Vagina (tissue), 2 donors: ENCODE results near the gene MCOLN1. TPM values are rescaled to one million over a fixed set of nuclear protein-coding genes. Genes with fewer than 3 reads are reported as not detected.
A peak's percentile ranks its signal among the peaks of the same experiment; 100 is the strongest.

Source experiments
- DNase-seq, 2 donors: peaks; one replicate each; pipeline ENCODE4 v3.0.0-alpha.2; 2017; ENCODE audit errors: extremely low spot score in 2 of 2
- H3K27ac ChIP-seq: fragments of 200-600 bp; sonication (generic); one replicate; pipeline ENCODE4 v1.5.1; 2019
- H3K27me3 ChIP-seq: fragments of 200-600 bp; sonication (generic); one replicate; pipeline ENCODE4 v1.5.1; 2019
- H3K36me3 ChIP-seq, 2 donors: fragments of 200-600 bp; sonication (generic); one replicate each; pipeline ENCODE4 v1.5.1; 2017 to 2019
- H3K4me1 ChIP-seq: fragments of 200-600 bp; sonication (generic); one replicate; pipeline ENCODE4 v1.5.1; 2019
- H3K4me3 ChIP-seq, 2 donors: fragments of 200-600 bp; sonication (generic); 1 replicate in 1 of 2; 2 replicates in 1 of 2; pipeline ENCODE4 v1.5.1; 2016 to 2019
- H3K9me3 ChIP-seq: fragments of 200-600 bp; sonication (generic); one replicate; pipeline ENCODE4 v1.5.1; 2019
- POLR2A ChIP-seq, 2 donors: fragments of 450-650 bp; IDR thresholded peaks; one replicate each; pipeline ENCODE4 v1.6.1; 2017; ENCODE audit warnings: antibody characterized with exemption in 2 of 2, mild to moderate bottlenecking in 2 of 2, moderate library complexity in 2 of 2
- POLR2AphosphoS5 ChIP-seq, 2 donors: sonication (generic); formaldehyde crosslinking; IDR thresholded peaks; one replicate each; pipeline ENCODE4 v1.9.0; 2017; ENCODE audit warnings: antibody characterized with exemption in 2 of 2, mild to moderate bottlenecking in 2 of 2, low read depth in 1 of 2; ENCODE audit not compliant: insufficient read depth in 1 of 2
- intact Hi-C: fragments of 100-400 bp; cut with DNase I; formaldehyde crosslinking; loops from one replicate; pipeline ENCODE4 v1.15.1; 2023
- total RNA-seq: library from RNA; depleted of rRNA; stranded (reverse); fragments of >200 nt; gene quantifications from one replicate; pipeline ENCODE4 v1.2.3, GENCODE V29; 2016
- TF ChIP-seq, protein P1 (sequence below), 3 experiments: fragments of 450-650 bp in 2 of 3; fragments of 200-600 bp in 1 of 3; sonication (generic) in 1 of 3; IDR thresholded peaks; one replicate each; pipeline ENCODE4 v1.5.1; 2017 to 2019; ENCODE audit warnings: antibody characterized with exemption in 3 of 3, mild to moderate bottlenecking in 2 of 3, moderate library complexity in 2 of 3

The MCOLN1 gene
- total RNA-seq, 1 donor from 2014 or later, result 20.4 TPM

GRCh38 chr19:7533281-7533885 is 11.0 kb downstream of the MCOLN1 start:
- H3K9me3 ChIP-seq, result no peaks in the 10 kb centered on the region
- peak overlapping the region; percentile 74 to 96 for H3K4me3 ChIP-seq
- intact Hi-C loops, result no loop called here
- H3K4me1 ChIP-seq, result peaks cover 19% of the 10 kb centered on the region
- TF ChIP-seq POLR2AphosphoS5 (IDR thresholded peaks at IDR 0.05; ENCODE audit: insufficient read depth in 1 of 2, low read depth in 1 of 2), result no peak
- TF ChIP-seq, protein P1, sequence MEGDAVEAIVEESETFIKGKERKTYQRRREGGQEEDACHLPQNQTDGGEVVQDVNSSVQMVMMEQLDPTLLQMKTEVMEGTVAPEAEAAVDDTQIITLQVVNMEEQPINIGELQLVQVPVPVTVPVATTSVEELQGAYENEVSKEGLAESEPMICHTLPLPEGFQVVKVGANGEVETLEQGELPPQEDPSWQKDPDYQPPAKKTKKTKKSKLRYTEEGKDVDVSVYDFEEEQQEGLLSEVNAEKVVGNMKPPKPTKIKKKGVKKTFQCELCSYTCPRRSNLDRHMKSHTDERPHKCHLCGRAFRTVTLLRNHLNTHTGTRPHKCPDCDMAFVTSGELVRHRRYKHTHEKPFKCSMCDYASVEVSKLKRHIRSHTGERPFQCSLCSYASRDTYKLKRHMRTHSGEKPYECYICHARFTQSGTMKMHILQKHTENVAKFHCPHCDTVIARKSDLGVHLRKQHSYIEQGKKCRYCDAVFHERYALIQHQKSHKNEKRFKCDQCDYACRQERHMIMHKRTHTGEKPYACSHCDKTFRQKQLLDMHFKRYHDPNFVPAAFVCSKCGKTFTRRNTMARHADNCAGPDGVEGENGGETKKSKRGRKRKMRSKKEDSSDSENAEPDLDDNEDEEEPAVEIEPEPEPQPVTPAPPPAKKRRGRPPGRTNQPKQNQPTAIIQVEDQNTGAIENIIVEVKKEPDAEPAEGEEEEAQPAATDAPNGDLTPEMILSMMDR (IDR thresholded peaks at IDR 0.05), result no peak
- TF ChIP-seq POLR2A (IDR thresholded peaks at IDR 0.05), result no peak
- peak overlapping the region; percentile 92 for H3K27ac ChIP-seq
- H3K27me3 ChIP-seq, result no peaks in the 10 kb centered on the region
- DNase-seq, result no peak
- peaks cover 0 to 38% of the 10 kb centered on the region in 2 donors for H3K36me3 ChIP-seq

DNA sequence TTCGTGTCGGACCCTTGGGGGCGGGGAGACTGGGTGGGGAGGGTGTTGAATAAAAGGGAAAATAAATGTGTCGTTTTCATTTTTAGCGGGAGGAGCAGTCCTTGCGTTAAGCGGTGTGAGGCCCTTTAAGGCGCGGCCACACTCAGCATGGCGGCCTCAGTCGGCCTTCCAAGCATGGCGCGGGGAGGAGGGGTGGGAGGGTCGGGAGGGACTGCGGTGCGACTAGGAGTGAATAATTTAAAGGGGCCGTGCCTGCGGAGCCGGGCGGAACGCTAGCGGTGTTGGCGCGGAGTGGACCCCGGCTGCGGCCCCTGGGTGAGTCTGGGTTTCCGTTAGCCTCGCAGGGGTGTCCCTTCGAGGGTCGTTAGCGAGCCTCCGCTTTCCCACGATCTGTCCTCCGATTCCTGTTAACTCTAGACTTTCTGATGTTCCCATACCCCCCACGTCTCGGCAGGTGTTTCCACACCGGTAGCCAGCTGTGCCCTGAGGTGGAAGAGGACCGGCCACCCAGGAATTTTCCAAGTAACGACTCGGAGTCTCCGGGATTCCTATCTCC is 11.6 kb downstream of the MCOLN1 start:
- peak in 1 of 2 donors; percentile 91 for DNase-seq
- peaks cover 0 to 38% of the 10 kb centered on the region in 2 donors for H3K36me3 ChIP-seq
- H3K9me3 ChIP-seq, result no peaks in the 10 kb centered on the region

DNA sequence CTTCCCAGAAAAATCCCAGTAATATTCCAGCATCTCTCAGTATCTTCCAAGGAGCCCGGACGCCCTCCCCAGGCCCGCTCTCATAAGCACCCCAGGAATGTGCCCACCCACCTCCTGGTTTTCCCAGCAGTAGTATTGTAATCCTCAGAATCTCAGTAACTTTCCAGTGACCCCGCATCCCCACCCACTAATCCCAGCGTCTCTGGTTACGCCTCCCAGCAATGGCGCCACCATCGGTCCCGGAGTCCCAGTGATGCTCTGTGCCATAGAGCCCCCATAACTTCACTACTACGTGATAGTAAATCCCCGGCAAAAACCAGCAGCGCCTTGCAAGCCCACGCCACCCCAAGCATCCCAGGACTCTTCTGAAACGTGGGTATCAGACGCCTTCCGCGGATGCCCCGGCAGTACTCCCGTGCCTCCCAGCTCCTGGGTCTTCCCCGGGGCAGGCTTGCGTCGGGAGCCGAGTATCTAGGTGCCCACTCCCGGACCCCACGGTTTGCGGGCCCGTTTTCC is 12.2 kb downstream of the MCOLN1 start:
- DNase-seq, result no peak
- intact Hi-C loops, result no loop called here
- peaks cover 0 to 38% of the 10 kb centered on the region in 2 donors for H3K36me3 ChIP-seq

More for the DNA sequence above, 11.6 kb downstream of the MCOLN1 start:
- Histone ChIP-seq H3K27me3 (no peaks in the 10 kb centered on the region), H3K4me1 (peaks cover 19% of the 10 kb centered on the region), H3K4me3 (peak overlapping the region; percentile 74 to 96), H3K27ac (peak overlapping the region; percentile 92)
- TF ChIP-seq POLR2AphosphoS5 (IDR thresholded peaks at IDR 0.05; ENCODE audit: insufficient read depth in 1 of 2, low read depth in 1 of 2) (peak; percentile 28 to 85), POLR2A (IDR thresholded peaks at IDR 0.05) (peak in 1 of 2 donors; percentile 79)
- TF ChIP-seq, protein P1 (IDR thresholded peaks at IDR 0.05), result no peak
- intact Hi-C loops, result no loop called here

GRCh38 chr19:7535047-7535997 is 12.9 kb downstream of the MCOLN1 start, which contains the start of gene PNPLA6:
PNPLA6 (plus strand) TSS chr19:7535717; CDS start chr19:7535789, 72 bp downstream.
- peak in 1 of 2 donors; percentile 94 for DNase-seq
- H3K36me3 ChIP-seq, result peaks cover 0 to 38% of the 10 kb centered on the region in 2 donors
- TF ChIP-seq POLR2AphosphoS5 (IDR thresholded peaks at IDR 0.05; ENCODE audit: insufficient read depth in 1 of 2, low read depth in 1 of 2), result peak; percentile 95 to 99
- TF ChIP-seq, protein P1 (IDR thresholded peaks at IDR 0.05), result no peak
- peak in 1 of 2 donors; percentile 44 for TF ChIP-seq POLR2A (IDR thresholded peaks at IDR 0.05)
- peaks cover 19% of the 10 kb centered on the region for H3K4me1 ChIP-seq
- intact Hi-C loops, result no loop called here
- H3K27me3 ChIP-seq, result no peaks in the 10 kb centered on the region
- peak within 1 kb of the TSS; percentile 74 to 96 for H3K4me3 ChIP-seq
- H3K9me3 ChIP-seq, result no peaks in the 10 kb centered on the region
- peak within 1 kb of the TSS; percentile 92 for H3K27ac ChIP-seq

More for the DNA sequence above, 12.2 kb downstream of the MCOLN1 start:
- TF ChIP-seq POLR2AphosphoS5 (IDR thresholded peaks at IDR 0.05; ENCODE audit: insufficient read depth in 1 of 2, low read depth in 1 of 2) (no peak), POLR2A (IDR thresholded peaks at IDR 0.05) (no peak)
- TF ChIP-seq, protein P1 (IDR thresholded peaks at IDR 0.05), result no peak
- Histone ChIP-seq H3K4me1 (peaks cover 19% of the 10 kb centered on the region), H3K27me3 (no peaks in the 10 kb centered on the region), H3K4me3 (peak overlapping the region; percentile 74 to 96), H3K9me3 (no peaks in the 10 kb centered on the region), H3K27ac (peak overlapping the region; percentile 92)
